ENCODE results near the gene ATP11B. TPM values are rescaled to one million over a fixed set of nuclear protein-coding genes. Genes with fewer than 3 reads are reported as not detected.
A peak's percentile ranks its signal among the peaks of the same experiment; 100 is the strongest.

Gene ATP11B
- total and polyA plus RNA-seq, 9 of the 15 experiments (the other 6 are each of a cell fraction or from before 2014, with no cell fraction given) = 11.9 to 68.7 (median 41.8) TPM

GRCh38 chr3:182810574-182811268 is 17.4 kb downstream of the ATP11B start (continued):
- no peak for TF ChIP-seq REST (IDR thresholded peaks at IDR 0.05; ENCODE audit: borderline replicate concordance)
- TF ChIP-seq REST (CRISPR knock-in tag; IDR thresholded peaks at IDR 0.05; ENCODE audit: low read depth) = no peak
- TF ChIP-seq ZNF134 (CRISPR knock-in tag; conservative IDR thresholded peaks at IDR 0.05) = no peak
- TF ChIP-seq ZNF592 (IDR thresholded peaks at IDR 0.05) = 0 out of 2 replicates have a peak, but pooled peaks have one; percentile 23
- no peak for TF ChIP-seq ZNF282 (CRISPR knock-in tag; IDR thresholded peaks at IDR 0.05)
- peak; percentile 57; the same call in 1 of the 2 replicates for TF ChIP-seq TAL1 (IDR thresholded peaks at IDR 0.05)
- TF ChIP-seq USF1 (CRISPR knock-in tag; IDR thresholded peaks at IDR 0.05) = no peak
- TF ChIP-seq TCF3 (CRISPR knock-in tag; IDR thresholded peaks at IDR 0.05) = peak; percentile 60
- no peak for TF ChIP-seq EWSR1 (IDR thresholded peaks at IDR 0.05; ENCODE audit: borderline replicate concordance, low read depth, partially characterized antibody)
- peak; percentile 82 for TF ChIP-seq ARID1B (IDR thresholded peaks at IDR 0.05)
- TF ChIP-seq ZNF23 (CRISPR knock-in tag; IDR thresholded peaks at IDR 0.05) = no peak
- TF ChIP-seq ZNF79 (CRISPR knock-in tag; IDR thresholded peaks at IDR 0.05; ENCODE audit: low read depth) = no peak
- TF ChIP-seq FOXM1 (IDR thresholded peaks at IDR 0.05; ENCODE audit: low read depth) = no peak
- TF ChIP-seq FOXM1 (CRISPR knock-in tag; IDR thresholded peaks at IDR 0.05; ENCODE audit: low read depth) = no peak
- peak in 1 of 2 experiments; percentile 33 for TF ChIP-seq NCOA2 (IDR thresholded peaks at IDR 0.05; ENCODE audit: partially characterized antibody in 2 of 2)
- TF ChIP-seq TARDBP (IDR thresholded peaks at IDR 0.05) = no peak
- TF ChIP-seq SOX6 (IDR thresholded peaks at IDR 0.05) = 0 out of 2 replicates have a peak, but pooled peaks have one; percentile 12
